COLO668 (cell line): ENCODE data around the gene MAEA.
"Not testable (repeated sequence)": the region's sequence is repeated elsewhere in the genome, so short reads cannot be mapped to it uniquely, and the experiment has no call there.

Experiments used
- DNase-seq: peaks from one replicate; lab custom pipeline; 2025; ENCODE audit not compliant: unreplicated experiment; lab: John Stamatoyannopoulos, UW

MAEA gene

GRCh38 chr4:1318488-1319213 is 29.0 kb downstream of the MAEA start:
- no peak for DNase-seq

- no peak for DNase-seq
Measured at GRCh38 chr4:1321486-1321885, 31.8 kb downstream of the MAEA start.

GRCh38 chr4:1321946-1322650 is 32.4 kb downstream of the MAEA start:
- no peak for DNase-seq

- DNase-seq: no peak
Measured at GRCh38 chr4:1323280-1323634, 33.6 kb downstream of the MAEA start.

GRCh38 chr4:1323635-1324442 is 34.1 kb downstream of the MAEA start:
- no peak for DNase-seq

GRCh38 chr4:1324443-1325175 is 34.9 kb downstream of the MAEA start:
- DNase-seq: not testable (repeated sequence)

GRCh38 chr4:1325176-1325480 is 35.4 kb downstream of the MAEA start:
- no peak for DNase-seq

- no peak for DNase-seq
Measured at GRCh38 chr4:1325681-1326635, 36.3 kb downstream of the MAEA start.

GRCh38 chr4:1326751-1327525 is 37.2 kb downstream of the MAEA start:
- DNase-seq: peak; percentile 22

- DNase-seq: no peak
Measured at GRCh38 chr4:1327526-1328266, 38.0 kb downstream of the MAEA start.

GRCh38 chr4:1328267-1329155 is 38.8 kb downstream of the MAEA start:
- no peak for DNase-seq

GRCh38 chr4:1329408-1330371 is 40.0 kb downstream of the MAEA start:
- DNase-seq: peak; percentile 46

GRCh38 chr4:1330761-1331590 is 41.3 kb downstream of the MAEA start:
- DNase-seq: no peak

- no peak for DNase-seq
Measured at GRCh38 chr4:1331591-1332353, 42.1 kb downstream of the MAEA start.

GRCh38 chr4:1332686-1333085 is 43.0 kb downstream of the MAEA start:
- DNase-seq: no peak
